Right atrium auricular region (tissue), 2 donors: ENCODE results near the gene CTDSPL2. TPM values are rescaled to one million over a fixed set of nuclear protein-coding genes. Genes with fewer than 3 reads are reported as not detected.

ENCODE experiments used
- DNase-seq: peaks from one replicate; pipeline ENCODE4 v3.0.0-alpha.2; 2019; ENCODE audit warnings: low spot score
- H3K27ac ChIP-seq, 2 donors: fragments of 200-600 bp; sonication (generic); 1 replicate in 1 of 2; 2 replicates in 1 of 2; pipeline ENCODE4 v1.5.1; 2016 to 2019
- H3K27me3 ChIP-seq, 2 donors: fragments of 200-600 bp; sonication (generic); one replicate each; pipeline versions ENCODE4 v1.5.1 to v1.6.0; 2017 to 2019
- H3K36me3 ChIP-seq: fragments of 200-600 bp; sonication (generic); one replicate; pipeline ENCODE4 v1.5.1; 2016
- H3K4me1 ChIP-seq, 2 donors: fragments of 200-600 bp; sonication (generic); one replicate each; pipeline versions ENCODE4 v1.5.1 to v1.6.0; 2017 to 2019
- H3K4me3 ChIP-seq, 2 donors: fragments of 200-600 bp; sonication (generic); 1 replicate in 1 of 2; 2 replicates in 1 of 2; pipeline ENCODE4 v1.5.1; 2017 to 2019; ENCODE audit warnings: mild to moderate bottlenecking in 1 of 2, moderate library complexity in 1 of 2
- H3K9me3 ChIP-seq, 2 donors: fragments of 200-600 bp; sonication (generic); one replicate each; pipeline ENCODE4 v1.5.1; 2019
- CTCF ChIP-seq, 2 donors: fragments of 200-600 bp; sonication (generic); IDR thresholded peaks; one replicate each; pipeline ENCODE4 v1.5.1; 2019; ENCODE audit warnings: antibody characterized with exemption in 2 of 2
- total RNA-seq, 2 donors: library from RNA; depleted of rRNA; stranded (reverse); fragments of >200 nt; gene quantifications; one replicate each; pipeline ENCODE4 v1.1.0, GENCODE V29; 2016

The CTDSPL2 gene
- total RNA-seq, 2 donors from 2014 or later: 22.5 to 32.9 TPM

GRCh38 chr15:44501768-44502366, 74.4 kb downstream of the CTDSPL2 start:
- no peak overlapping the region for H3K27ac ChIP-seq
- DNase-seq: no peak
- peak in 1 of 2 donors; percentile 65 for TF ChIP-seq CTCF (IDR thresholded peaks at IDR 0.05)
- H3K4me1 ChIP-seq: no peaks in the 10 kb centered on the region
- no peaks in the 10 kb centered on the region for H3K9me3 ChIP-seq
- H3K36me3 ChIP-seq: peaks cover 48% of the 10 kb centered on the region
- H3K27me3 ChIP-seq: no peaks in the 10 kb centered on the region
- H3K4me3 ChIP-seq: no peak overlapping the region

DNA sequence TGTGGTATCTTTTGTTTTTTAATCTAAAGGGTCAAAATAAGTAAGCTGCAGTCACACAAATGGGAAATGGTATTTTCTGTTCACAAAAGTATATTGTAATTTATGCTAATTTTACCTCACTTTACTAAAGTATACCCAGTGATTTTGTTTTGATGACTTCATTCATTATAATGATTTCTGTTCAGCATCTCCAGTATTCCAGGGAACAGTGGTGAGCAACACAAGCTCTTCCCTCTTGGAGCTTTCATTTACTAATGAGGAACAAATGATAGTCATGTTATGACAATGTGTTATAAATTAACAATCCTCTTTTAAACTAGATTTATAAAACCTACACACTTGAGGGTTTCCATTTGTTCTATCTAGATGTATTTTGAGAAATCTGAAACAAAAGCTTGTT, 89.0 kb downstream of the CTDSPL2 start:
- H3K9me3 ChIP-seq: no peaks in the 10 kb centered on the region
- TF ChIP-seq CTCF (IDR thresholded peaks at IDR 0.05): no peak
- H3K4me3 ChIP-seq: no peak overlapping the region
- peaks cover 22% of the 10 kb centered on the region for H3K36me3 ChIP-seq
- DNase-seq: no peak
- no peak overlapping the region for H3K27ac ChIP-seq
- no peaks in the 10 kb centered on the region for H3K4me1 ChIP-seq
- no peaks in the 10 kb centered on the region for H3K27me3 ChIP-seq

DNA sequence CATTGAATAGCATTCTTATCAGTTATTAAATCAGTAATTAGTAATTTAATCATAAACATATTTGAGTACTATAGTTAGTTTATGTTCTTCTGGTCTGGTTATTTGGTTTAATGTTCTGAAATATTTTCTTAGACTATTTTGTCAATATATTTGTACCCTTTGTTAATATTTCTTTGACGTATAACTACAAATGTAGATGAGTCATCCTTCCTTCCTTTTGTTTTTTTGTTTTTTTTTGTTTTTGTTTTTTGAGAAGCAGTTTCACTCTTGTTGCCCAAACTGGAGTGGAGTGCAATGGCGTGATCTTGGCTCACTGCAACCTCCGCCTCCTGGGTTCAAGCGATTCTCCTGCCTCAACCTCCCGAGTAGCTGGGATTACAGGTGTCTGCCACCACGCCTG, 92.1 kb downstream of the CTDSPL2 start:
- Histone ChIP-seq H3K4me1 (no peaks in the 10 kb centered on the region), H3K27ac (no peak overlapping the region), H3K36me3 (peaks cover 41% of the 10 kb centered on the region), H3K9me3 (no peaks in the 10 kb centered on the region), H3K4me3 (no peak overlapping the region), H3K27me3 (no peaks in the 10 kb centered on the region)
- TF ChIP-seq CTCF (IDR thresholded peaks at IDR 0.05): no peak
- DNase-seq: no peak

DNA sequence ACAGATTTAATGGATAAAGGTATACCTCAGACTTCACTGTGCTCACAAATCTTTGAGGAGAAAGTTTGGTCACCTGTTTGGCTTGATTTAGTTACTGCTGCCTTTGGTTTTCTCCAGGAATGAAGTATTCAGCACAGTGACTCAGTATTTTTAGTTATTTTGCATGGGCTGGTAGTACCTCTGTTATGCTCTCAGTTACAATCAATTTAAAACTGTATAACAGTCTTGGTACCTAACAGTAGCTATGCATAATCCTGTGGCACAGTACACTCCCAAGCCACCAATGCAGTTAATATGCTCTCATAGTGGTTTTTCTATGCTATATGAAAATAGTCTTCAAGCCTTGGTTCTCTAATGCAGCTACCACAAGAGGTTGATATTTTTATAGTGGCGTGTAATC, 97.6 kb downstream of the CTDSPL2 start:
- peaks cover 24% of the 10 kb centered on the region for H3K36me3 ChIP-seq
- H3K27me3 ChIP-seq: no peaks in the 10 kb centered on the region
- H3K9me3 ChIP-seq: no peaks in the 10 kb centered on the region
- TF ChIP-seq CTCF (IDR thresholded peaks at IDR 0.05): no peak
- H3K27ac ChIP-seq: no peak overlapping the region
- no peak overlapping the region for H3K4me3 ChIP-seq
- no peak for DNase-seq
- no peaks in the 10 kb centered on the region for H3K4me1 ChIP-seq

- Histone ChIP-seq H3K36me3 (peaks cover 20% of the 10 kb centered on the region), H3K9me3 (no peaks in the 10 kb centered on the region), H3K27me3 (no peaks in the 10 kb centered on the region), H3K27ac (no peak overlapping the region), H3K4me3 (no peak overlapping the region), H3K4me1 (no peaks in the 10 kb centered on the region)
- no peak for TF ChIP-seq CTCF (IDR thresholded peaks at IDR 0.05)
- DNase-seq: no peak
These were observed 99.8 kb downstream of the CTDSPL2 start for GRCh38 chr15:44527241-44527640.
